RPMI8226 (cell line): ENCODE measurements around the gene C6orf47.

Source experiments
- DNase-seq: peaks from one replicate; pipeline ENCODE4 v3.0.0-alpha.2; 2015

C6orf47 gene

GRCh38 chr6:31658983-31659648 is 1.5 kb downstream of the C6orf47 start:
- DNase-seq: no peak

GRCh38 chr6:31658158-31658688 is 2.4 kb downstream of the C6orf47 start:
- DNase-seq: no peak

GRCh38 chr6:31657406-31658157 is 3.0 kb downstream of the C6orf47 start:
- no peak for DNase-seq

GRCh38 chr6:31655349-31656237 is 5.0 kb downstream of the C6orf47 start, which contains the start of gene APOM:
APOM (plus strand) TSS chr6:31655894; CDS start chr6:31655967, 73 bp downstream.
- DNase-seq: no peak

GRCh38 chr6:31654574-31655348 is 5.8 kb downstream of the C6orf47 start:
- no peak for DNase-seq

- peak; percentile 93 for DNase-seq
Measured at GRCh38 chr6:31652925-31653724, 7.5 kb downstream of the C6orf47 start.

GRCh38 chr6:31651602-31652191 is 8.9 kb downstream of the C6orf47 start:
- DNase-seq: peak; percentile 66

GRCh38 chr6:31645325-31645724 is 15.3 kb downstream of the C6orf47 start:
- DNase-seq: no peak

- DNase-seq: no peak
Measured at GRCh38 chr6:31643818-31644454, 16.6 kb downstream of the C6orf47 start.

- no peak for DNase-seq
Measured at GRCh38 chr6:31642798-31643570, 17.6 kb downstream of the C6orf47 start.

- no peak for DNase-seq
Measured at GRCh38 chr6:31641370-31641769, 19.2 kb downstream of the C6orf47 start.

GRCh38 chr6:31640612-31641011 is 20.0 kb downstream of the C6orf47 start:
- no peak for DNase-seq

- no peak for DNase-seq
Measured at GRCh38 chr6:31639449-31639861, 21.1 kb downstream of the C6orf47 start.

GRCh38 chr6:31639043-31639442 is 21.5 kb downstream of the C6orf47 start:
- no peak for DNase-seq

GRCh38 chr6:31636698-31637596 is 23.6 kb downstream of the C6orf47 start:
- no peak for DNase-seq

- DNase-seq: no peak
Measured at GRCh38 chr6:31634969-31635575, 25.5 kb downstream of the C6orf47 start.

- no peak for DNase-seq
Measured at GRCh38 chr6:31634131-31634530, 26.4 kb downstream of the C6orf47 start.

- no peak for DNase-seq
Measured at GRCh38 chr6:31633447-31633846, 27.1 kb downstream of the C6orf47 start.
